Muscle of leg (tissue), 11 donors: Measurements from ENCODE around the gene PPP2R2C. TPM values are rescaled to one million over a fixed set of nuclear protein-coding genes. Genes with fewer than 3 reads are reported as not detected.
A peak's percentile ranks its signal among the peaks of the same experiment; 100 is the strongest.

ENCODE experiments used
- DNase-seq: peaks from one replicate; pipeline ENCODE4 v3.0.0; 2013
- H3K27ac ChIP-seq: one replicate; pipeline ENCODE4 v1.5.1; 2013; ENCODE audit warnings: mild to moderate bottlenecking, low read length, control low read depth
- H3K27me3 ChIP-seq: one replicate; pipeline ENCODE4 v1.6.1; 2013; ENCODE audit warnings: low read length; ENCODE audit not compliant: control insufficient read depth, insufficient read depth
- H3K36me3 ChIP-seq: one replicate; pipeline ENCODE4 v1.6.1; 2013; ENCODE audit warnings: low read length; ENCODE audit not compliant: control insufficient read depth, insufficient read depth
- H3K4me1 ChIP-seq: one replicate; pipeline ENCODE4 v1.6.1; 2013; ENCODE audit warnings: low read length; ENCODE audit not compliant: control insufficient read depth, insufficient read depth
- H3K4me3 ChIP-seq: one replicate; pipeline ENCODE4 v1.5.1; 2013; ENCODE audit warnings: low read length, control low read depth
- H3K9me3 ChIP-seq: replicated peaks from 2 replicates; pipeline ENCODE4 v1.6.1; 2013; ENCODE audit warnings: low read depth, low read length; ENCODE audit not compliant: control insufficient read depth
- WGBS: methylation state at CpG from one replicate; pipeline ENCODE4 v1.1.5; 2013; ENCODE audit warnings: missing lambda C conversion rate; ENCODE audit not compliant: insufficient coverage; 5-methylcytosine and 5-hydroxymethylcytosine counted together
- polyA plus RNA-seq, 8 donors: library from polyadenylated mRNA; unstranded; fragments of 120-200 nt; gene quantifications; one replicate each; pipeline versions ENCODE4 v1.2.1 to v1.2.3, GENCODE V29; 2013; ENCODE audit warnings: inconsistent platforms in 1 of 8, low replicate concordance in 1 of 8; ENCODE audit not compliant: insufficient read length in 8 of 8, insufficient read depth in 1 of 8
- total RNA-seq: library from RNA; stranded (reverse); fragments of 120-200 nt; gene quantifications from one replicate; pipeline ENCODE4 v1.2.4, GENCODE V29; 2013

PPP2R2C gene
- total and polyA plus RNA-seq, 9 donors = 0.09 to 3.4 (median 0.17) TPM

DNA sequence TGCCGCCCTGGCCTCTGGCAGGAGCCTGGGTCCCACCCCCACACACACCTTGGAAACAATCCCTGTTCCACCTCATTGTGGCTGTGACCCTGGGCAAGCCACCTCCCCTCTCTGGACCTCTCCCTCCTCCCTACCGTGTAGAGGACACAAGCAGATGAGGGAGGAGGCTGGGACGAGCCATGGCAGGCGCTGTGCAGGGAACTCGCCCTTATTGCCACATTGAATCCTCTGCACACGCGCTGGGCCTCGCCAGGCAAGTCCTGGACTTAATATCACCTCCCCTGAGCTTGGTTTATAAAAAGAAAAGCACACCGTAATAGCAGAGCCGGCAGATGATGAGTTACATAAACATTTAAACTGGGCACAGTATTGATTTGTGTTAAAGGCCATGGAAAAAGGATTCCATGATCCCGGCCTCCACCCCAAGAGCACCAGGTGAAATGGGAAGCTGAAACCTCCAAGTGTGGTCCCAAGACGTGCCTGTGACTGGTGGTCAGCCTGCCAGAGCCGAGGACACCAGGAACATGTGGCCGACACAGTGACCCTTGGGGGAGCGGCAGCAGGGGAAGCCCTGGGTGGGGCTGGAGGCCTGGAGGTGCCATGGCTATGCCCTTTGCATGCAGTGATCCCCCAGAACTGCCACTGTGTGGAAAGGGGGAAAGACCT is 81.1 kb downstream of the PPP2R2C start:
- no peak for DNase-seq
- Histone ChIP-seq H3K36me3 (no peaks in the 10 kb centered on the region), H3K9me3 (no peaks in the 10 kb centered on the region), H3K27ac (no peak overlapping the region), H3K4me1 (no peaks in the 10 kb centered on the region), H3K4me3 (no peak overlapping the region), H3K27me3 (peaks cover 18% of the 10 kb centered on the region)
- 64% methylated on average over 7 of the region's 15 CpGs for WGBS

DNA sequence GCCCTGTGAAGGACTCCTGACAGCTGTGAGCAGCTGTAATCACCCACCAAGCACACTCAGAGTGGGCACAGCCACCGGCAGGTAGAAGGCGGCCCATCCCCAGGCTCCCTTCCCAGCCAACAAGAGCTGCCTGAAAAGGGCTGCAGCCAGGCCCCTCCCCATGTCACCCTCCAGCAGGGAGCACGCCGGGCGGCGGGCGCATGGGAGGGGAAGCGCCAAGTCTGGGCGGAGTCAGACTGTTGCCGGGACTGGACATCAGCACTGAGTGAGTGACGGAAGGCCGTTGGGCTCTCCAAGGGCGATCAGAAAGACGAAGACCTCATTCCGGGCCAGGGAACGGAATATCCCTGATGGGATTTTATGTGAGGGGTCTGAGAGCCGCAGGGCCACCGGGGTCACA is 82.1 kb downstream of the PPP2R2C start:
- peak; percentile 7 for DNase-seq
- Histone ChIP-seq H3K27me3 (peaks cover 15% of the 10 kb centered on the region), H3K9me3 (no peaks in the 10 kb centered on the region), H3K4me3 (no peak overlapping the region), H3K27ac (no peak overlapping the region), H3K36me3 (no peaks in the 10 kb centered on the region), H3K4me1 (no peaks in the 10 kb centered on the region)
- WGBS = 18% methylated on average over 14 of the region's 18 CpGs

- Histone ChIP-seq H3K27me3 (peaks cover 15% of the 10 kb centered on the region), H3K9me3 (no peaks in the 10 kb centered on the region), H3K4me3 (no peak overlapping the region), H3K36me3 (no peaks in the 10 kb centered on the region), H3K4me1 (no peaks in the 10 kb centered on the region), H3K27ac (no peak overlapping the region)
- DNase-seq = no peak
- WGBS = 43% methylated on average over 18 of the region's 19 CpGs
Observed at GRCh38 chr4:6389142-6389825, 83.1 kb downstream of the PPP2R2C start.

GRCh38 chr4:6388713-6389112 is 83.7 kb downstream of the PPP2R2C start:
- peaks cover 15% of the 10 kb centered on the region for H3K27me3 ChIP-seq
- H3K4me1 ChIP-seq = no peaks in the 10 kb centered on the region
- no peaks in the 10 kb centered on the region for H3K9me3 ChIP-seq
- no peak for DNase-seq
- no peak overlapping the region for H3K27ac ChIP-seq
- no peaks in the 10 kb centered on the region for H3K36me3 ChIP-seq
- WGBS = 54% methylated on average over 9 of the region's 9 CpGs
- H3K4me3 ChIP-seq = no peak overlapping the region

DNA sequence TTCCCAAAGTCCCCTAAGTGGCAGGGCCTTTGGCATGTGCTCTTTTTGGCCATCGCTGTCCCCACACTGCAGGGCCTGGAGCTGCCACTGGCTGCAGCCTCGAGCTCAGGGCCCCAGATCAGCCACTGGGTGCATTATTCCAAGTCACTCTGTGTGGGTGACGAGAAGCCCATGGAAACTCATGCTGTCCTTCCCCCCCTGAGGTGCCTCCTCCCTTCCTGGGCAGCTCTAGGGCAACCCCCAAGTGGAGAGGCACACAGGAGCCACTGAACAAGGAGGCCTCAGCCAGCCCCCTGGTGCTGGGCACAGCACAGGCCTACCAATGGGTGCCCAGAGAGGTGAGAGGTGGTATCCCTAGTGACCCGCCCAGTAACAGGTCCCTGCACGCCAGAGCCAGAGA is 84.5 kb downstream of the PPP2R2C start:
- WGBS = 82% methylated on average over 4 of the region's 5 CpGs
- H3K4me3 ChIP-seq = no peak overlapping the region
- H3K4me1 ChIP-seq = no peaks in the 10 kb centered on the region
- H3K9me3 ChIP-seq = no peaks in the 10 kb centered on the region
- H3K27me3 ChIP-seq = peaks cover 15% of the 10 kb centered on the region
- no peaks in the 10 kb centered on the region for H3K36me3 ChIP-seq
- no peak for DNase-seq
- H3K27ac ChIP-seq = no peak overlapping the region

GRCh38 chr4:6386091-6386490 is 86.3 kb downstream of the PPP2R2C start:
- Histone ChIP-seq H3K27ac (no peak overlapping the region), H3K4me1 (no peaks in the 10 kb centered on the region), H3K4me3 (no peak overlapping the region), H3K27me3 (peaks cover 19% of the 10 kb centered on the region), H3K36me3 (no peaks in the 10 kb centered on the region), H3K9me3 (no peaks in the 10 kb centered on the region)
- peak; percentile 19 for DNase-seq
- 69% methylated on average over 5 of the region's 7 CpGs for WGBS

DNA sequence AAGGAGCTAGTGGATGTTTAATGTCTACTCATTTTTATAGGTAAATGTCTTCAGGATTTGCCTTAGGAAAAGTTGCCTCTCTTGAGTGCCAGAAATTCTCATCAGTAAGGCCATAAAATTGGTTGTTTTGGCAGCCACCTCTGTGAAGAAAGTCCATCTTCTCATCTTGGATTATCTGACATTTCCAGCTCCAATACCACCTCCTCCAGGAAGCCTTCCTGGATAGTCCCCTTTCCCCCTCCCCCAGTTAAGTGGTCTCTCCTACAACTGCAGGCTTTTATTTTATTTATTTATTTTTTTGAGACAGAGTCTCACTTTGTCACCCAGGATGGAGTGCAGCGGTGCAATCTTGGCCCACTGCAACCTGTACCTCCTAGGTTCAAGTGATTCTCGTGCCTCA is 87.1 kb downstream of the PPP2R2C start:
- no CpG with 5 or more reads among the region's 2 CpGs for WGBS

GRCh38 chr4:6384541-6384940 is 87.9 kb downstream of the PPP2R2C start:
- H3K4me1 ChIP-seq = no peaks in the 10 kb centered on the region
- no peak overlapping the region for H3K27ac ChIP-seq
- H3K27me3 ChIP-seq = peaks cover 29% of the 10 kb centered on the region
- H3K9me3 ChIP-seq = no peaks in the 10 kb centered on the region
- no peak overlapping the region for H3K4me3 ChIP-seq
- 100% methylated on average over 1 of the region's 3 CpGs for WGBS
- H3K36me3 ChIP-seq = no peaks in the 10 kb centered on the region
- no peak for DNase-seq

More for the DNA sequence above, 87.1 kb downstream of the PPP2R2C start:
- H3K36me3 ChIP-seq = no peaks in the 10 kb centered on the region
- no peaks in the 10 kb centered on the region for H3K9me3 ChIP-seq
- no peaks in the 10 kb centered on the region for H3K4me1 ChIP-seq
- DNase-seq = no peak
- no peak overlapping the region for H3K4me3 ChIP-seq
- peaks cover 27% of the 10 kb centered on the region for H3K27me3 ChIP-seq
- H3K27ac ChIP-seq = no peak overlapping the region

- H3K27ac ChIP-seq = no peak overlapping the region
- H3K36me3 ChIP-seq = no peaks in the 10 kb centered on the region
- no peak overlapping the region for H3K4me3 ChIP-seq
- peaks cover 25% of the 10 kb centered on the region for H3K27me3 ChIP-seq
- WGBS = 90% methylated on average over 6 of the region's 9 CpGs
- no peak for DNase-seq
- no peaks in the 10 kb centered on the region for H3K4me1 ChIP-seq
- no peaks in the 10 kb centered on the region for H3K9me3 ChIP-seq
Observed at GRCh38 chr4:6383929-6384328, 88.5 kb downstream of the PPP2R2C start.

- H3K9me3 ChIP-seq = no peaks in the 10 kb centered on the region
- DNase-seq = no peak
- no peaks in the 10 kb centered on the region for H3K36me3 ChIP-seq
- WGBS = 90% methylated on average over 4 of the region's 10 CpGs
- no peak overlapping the region for H3K27ac ChIP-seq
- no peaks in the 10 kb centered on the region for H3K4me1 ChIP-seq
- H3K27me3 ChIP-seq = peaks cover 22% of the 10 kb centered on the region
- no peak overlapping the region for H3K4me3 ChIP-seq
Observed at GRCh38 chr4:6383009-6383404, 89.4 kb downstream of the PPP2R2C start.
